H9 (cell line): ENCODE measurements around the gene MYDGF. TPM values are rescaled to one million over a fixed set of nuclear protein-coding genes. Genes with fewer than 3 reads are reported as not detected.

Source experiments
- DNase-seq: peaks from one replicate; pipeline ENCODE4 v3.0.0-alpha.2; 2017
- H2AFZ ChIP-seq: one replicate; pipeline ENCODE4 v1.6.1; 2013; ENCODE audit warnings: mild to moderate bottlenecking, low read length, control low read depth, moderate library complexity
- H2AK5ac ChIP-seq: 2 replicates; pipeline ENCODE4 v1.6.1; 2013; ENCODE audit warnings: low read length, control low read depth, mixed read lengths; ENCODE audit not compliant: insufficient read length
- H2BK120ac ChIP-seq: one replicate; pipeline ENCODE4 v1.6.1; 2013; ENCODE audit warnings: low read depth, mild to moderate bottlenecking, low read length, control low read depth, inconsistent platforms; ENCODE audit not compliant: poor library complexity, severe bottlenecking
- H2BK12ac ChIP-seq: 2 replicates; pipeline ENCODE4 v1.6.1; 2013; ENCODE audit warnings: low read length, control low read depth, mixed read lengths, low read depth; ENCODE audit not compliant: insufficient read length
- H2BK15ac ChIP-seq: 2 replicates; pipeline ENCODE4 v1.6.1; 2013; ENCODE audit warnings: low read depth, low read length, control low read depth
- H2BK20ac ChIP-seq: one replicate; pipeline ENCODE4 v1.6.1; 2013; ENCODE audit warnings: low read depth, mild to moderate bottlenecking, low read length, control low read depth, inconsistent platforms; ENCODE audit not compliant: poor library complexity, severe bottlenecking
- H2BK5ac ChIP-seq: 2 replicates; pipeline ENCODE4 v1.6.1; 2013; ENCODE audit warnings: low read length, control low read depth, mixed read lengths; ENCODE audit not compliant: insufficient read length
- H3K14ac ChIP-seq: 2 replicates; pipeline ENCODE4 v1.6.1; 2013; ENCODE audit warnings: low read length, control low read depth; ENCODE audit not compliant: insufficient read depth
- H3K18ac ChIP-seq: 2 replicates; pipeline ENCODE4 v1.6.1; 2013; ENCODE audit warnings: low read depth, mild to moderate bottlenecking, mixed read lengths, low read length, control low read depth; ENCODE audit not compliant: insufficient read length
- H3K23ac ChIP-seq: 2 replicates; pipeline ENCODE4 v1.6.1; 2013; ENCODE audit warnings: low read length, control low read depth, mixed read lengths, low read depth; ENCODE audit not compliant: insufficient read length
- H3K23me2 ChIP-seq: 2 replicates; pipeline ENCODE4 v1.6.1; 2013; ENCODE audit warnings: low read depth, mild to moderate bottlenecking, mixed read lengths, low read length, control low read depth; ENCODE audit not compliant: insufficient read length, poor library complexity, severe bottlenecking
- H3K27ac ChIP-seq: 2 replicates; pipeline ENCODE4 v1.5.1; 2013; ENCODE audit warnings: low read length, control low read depth, mixed read lengths, low read depth; ENCODE audit not compliant: insufficient read length
- H3K27me3 ChIP-seq: 2 replicates; pipeline ENCODE4 v1.6.1; 2013; ENCODE audit warnings: low read length, control low read depth, inconsistent platforms; ENCODE audit not compliant: insufficient read depth
- H3K4ac ChIP-seq: 2 replicates; pipeline ENCODE4 v1.6.1; 2013; ENCODE audit warnings: low read depth, mild to moderate bottlenecking, control low read depth, inconsistent platforms, low read length, moderate library complexity
- H3K4me1 ChIP-seq: 2 replicates; pipeline ENCODE4 v1.6.1; 2013; ENCODE audit warnings: low read length, control low read depth, inconsistent platforms; ENCODE audit not compliant: insufficient read depth
- H3K4me2 ChIP-seq: 2 replicates; pipeline ENCODE4 v1.6.1; 2013; ENCODE audit warnings: low read length, control low read depth, mixed read lengths; ENCODE audit not compliant: insufficient read length, insufficient read depth
- H3K56ac ChIP-seq: 2 replicates; pipeline ENCODE4 v1.6.1; 2013; ENCODE audit warnings: low read depth, mild to moderate bottlenecking, mixed read lengths, low read length, control low read depth; ENCODE audit not compliant: insufficient read length
- H3K79me1 ChIP-seq: 2 replicates; pipeline ENCODE4 v1.6.1; 2013; ENCODE audit warnings: low read depth, mild to moderate bottlenecking, moderate library complexity, low read length, control low read depth, inconsistent platforms; ENCODE audit not compliant: insufficient read depth, poor library complexity, severe bottlenecking
- H3K79me2 ChIP-seq: 2 replicates; pipeline ENCODE4 v1.6.1; 2013; ENCODE audit warnings: low read length, control low read depth, inconsistent platforms; ENCODE audit not compliant: insufficient read depth
- H3K9ac ChIP-seq: 2 replicates; pipeline ENCODE4 v1.6.1; 2013; ENCODE audit warnings: low read length, control low read depth, mixed read lengths; ENCODE audit not compliant: insufficient read length; ENCODE audit errors: extremely low read depth
- H3K9me3 ChIP-seq: one replicate; pipeline ENCODE4 v1.6.1; 2013; ENCODE audit warnings: low read depth, low read length, inconsistent platforms; ENCODE audit not compliant: control insufficient read depth
- H3T11ph ChIP-seq: one replicate; pipeline ENCODE4 v1.6.1; 2013; ENCODE audit warnings: mild to moderate bottlenecking, low read length, control low read depth, inconsistent platforms
- H4K20me1 ChIP-seq: one replicate; pipeline ENCODE4 v1.6.1; 2013; ENCODE audit not compliant: control insufficient read depth, insufficient read length, insufficient read depth
- H4K5ac ChIP-seq: 2 replicates; pipeline ENCODE4 v1.6.1; 2013; ENCODE audit warnings: low read depth, mild to moderate bottlenecking, mixed read lengths, low read length, control low read depth; ENCODE audit not compliant: insufficient read length
- H4K8ac ChIP-seq: replicated peaks from 2 replicates; pipeline ENCODE4 v1.6.1; 2013; ENCODE audit warnings: low read length, control low read depth, mixed read lengths, low read depth; ENCODE audit not compliant: insufficient read length
- H4K91ac ChIP-seq: 2 replicates; pipeline ENCODE4 v1.6.1; 2013; ENCODE audit warnings: low read depth, mild to moderate bottlenecking, moderate library complexity, mixed read lengths, low read length, control low read depth; ENCODE audit not compliant: insufficient read length
- H3K27ac Mint-ChIP-seq, 3 experiments: 2 replicates in 2 of 3; 3 replicates in 1 of 3; pipeline ENCODE4 v1.8.0; 2020 to 2021; ENCODE audit warnings: mixed read lengths in 3 of 3, mild to moderate bottlenecking in 1 of 3, moderate library complexity in 1 of 3
- H3K27me3 Mint-ChIP-seq: 2 replicates; pipeline ENCODE4 v1.8.0; 2021; ENCODE audit warnings: low read depth, mild to moderate bottlenecking, moderate library complexity, mixed read lengths
- H3K36me3 Mint-ChIP-seq, 3 experiments: 2 replicates in 2 of 3; 3 replicates in 1 of 3; pipeline ENCODE4 v1.8.0; 2020 to 2021; ENCODE audit warnings: low read depth in 3 of 3, mixed read lengths in 3 of 3; ENCODE audit not compliant: insufficient read depth in 1 of 3
- H3K4me1 Mint-ChIP-seq, 2 experiments: 2 replicates each; pipeline ENCODE4 v1.8.0; 2020; ENCODE audit warnings: mixed read lengths in 2 of 2
- H3K4me3 Mint-ChIP-seq, 2 experiments: 2 replicates in 1 of 2; 3 replicates in 1 of 2; pipeline ENCODE4 v1.8.0; 2020 to 2021; ENCODE audit warnings: mild to moderate bottlenecking in 2 of 2, mixed read lengths in 2 of 2, moderate library complexity in 1 of 2
- H3K9me3 Mint-ChIP-seq, 2 experiments: 2 replicates in 1 of 2; 3 replicates in 1 of 2; pipeline ENCODE4 v1.8.0; 2020; ENCODE audit warnings: mild to moderate bottlenecking in 2 of 2, mixed read lengths in 2 of 2, moderate library complexity in 1 of 2
- CTCF ChIP-seq: fragments of 200-600 bp; sonication (generic); conservative IDR thresholded peaks from 3 replicates; pipeline ENCODE4 v1.8.0; 2021; ENCODE audit warnings: antibody characterized with exemption, mild to moderate bottlenecking
- WGBS: extraction: QIAGEN DNeasy Blood & Tissue Kit; methylation state at CpG from one replicate; pipeline ENCODE4 v1.1.7; 2013; ENCODE audit warnings: missing lambda C conversion rate, low lambda C conversion rate, mixed read lengths; ENCODE audit not compliant: insufficient read length; ENCODE audit errors: extremely low coverage; 5-methylcytosine and 5-hydroxymethylcytosine counted together
- total RNA-seq: library from RNA; stranded (reverse); gene quantifications from 2 replicates; pipeline ENCODE4 v1.2.1, GENCODE V29; 2021

MYDGF gene
- total RNA-seq, 1 experiment from 2014 or later: 43.4 TPM

GRCh38 chr19:4673726-4674125 is 3.6 kb upstream of the MYDGF start:
- Histone ChIP-seq H4K8ac (no peak overlapping the region), H2BK120ac (no peak overlapping the region), H3K14ac (no peak overlapping the region), H4K91ac (no peak overlapping the region), H4K5ac (no peak overlapping the region), H3T11ph (no peak overlapping the region), H3K9ac (no peak overlapping the region), H3K4me1 (peaks cover 3% of the 10 kb centered on the region; the same call in 1 of the 2 replicates), H3K23ac (no peak overlapping the region), H3K79me1 (no peaks in the 10 kb centered on the region), H3K27me3 (no peaks in the 10 kb centered on the region), H3K4ac (no peak overlapping the region), H4K20me1 (no peaks in the 10 kb centered on the region), H2AK5ac (no peak overlapping the region), H3K79me2 (no peaks in the 10 kb centered on the region), H2BK5ac (no peak overlapping the region), H3K27ac (no peak overlapping the region), H2BK15ac (no peak overlapping the region), H3K4me2 (no peak overlapping the region), H2AFZ (no peak overlapping the region), H2BK20ac (no peak overlapping the region), H2BK12ac (no peak overlapping the region), H3K23me2 (peaks cover 6% of the 10 kb centered on the region), H3K18ac (no peak overlapping the region), H3K9me3 (no peaks in the 10 kb centered on the region), H3K56ac (no peak overlapping the region)
- H3K27ac Mint-ChIP-seq: no peak overlapping the region
- no CpG with 5 or more reads among the region's 4 CpGs for WGBS
- no peaks in the 10 kb centered on the region for H3K9me3 Mint-ChIP-seq
- no peak overlapping the region for H3K4me3 Mint-ChIP-seq
- peaks cover 8 to 26% of the 10 kb centered on the region in 2 experiments for H3K4me1 Mint-ChIP-seq
- H3K36me3 Mint-ChIP-seq: peaks cover 0 to 11% (median 2%) of the 10 kb centered on the region in 3 experiments; a peak in 5 of 7 replicates
- TF ChIP-seq CTCF: no peak
- no peaks in the 10 kb centered on the region for H3K27me3 Mint-ChIP-seq
- DNase-seq: no peak
